Stomach (tissue), 9 donors: ENCODE measurements around the gene COX4I2. TPM values are rescaled to one million over a fixed set of nuclear protein-coding genes. Genes with fewer than 3 reads are reported as not detected.
"Not testable (repeated sequence)": the region's sequence is repeated elsewhere in the genome, so short reads cannot be mapped to it uniquely, and the experiment has no call there.

ENCODE experiments used
- DNase-seq, 2 donors: peaks; one replicate each; pipeline versions ENCODE4 v3.0.0 to v3.0.0-alpha.2; 2013 to 2019
- H3K27ac ChIP-seq, 5 donors: fragments of 200-600 bp in 4 of 5; sonication (generic) in 4 of 5; one replicate each; pipeline ENCODE4 v1.5.1; 2013 to 2019; ENCODE audit warnings: mild to moderate bottlenecking in 1 of 5, moderate library complexity in 1 of 5
- H3K27me3 ChIP-seq, 3 donors: fragments of 200-600 bp; sonication (generic); one replicate each; pipeline ENCODE4 v1.5.1; 2017 to 2019; ENCODE audit warnings: mixed run types in 1 of 3
- H3K36me3 ChIP-seq, 4 donors: fragments of 200-600 bp; sonication (generic); 1 replicate in 3 of 4; 2 replicates in 1 of 4; pipeline ENCODE4 v1.5.1; 2016 to 2019
- H3K4me1 ChIP-seq, 4 donors: fragments of 200-600 bp; sonication (generic); one replicate each; pipeline ENCODE4 v1.5.1; 2016 to 2019
- H3K4me3 ChIP-seq, 4 donors: fragments of 200-600 bp; sonication (generic) in 3 of 4; one replicate each; pipeline ENCODE4 v1.5.1; 2016 to 2019; ENCODE audit warnings: mild to moderate bottlenecking in 1 of 4
- H3K9me3 ChIP-seq, 4 donors: fragments of 200-600 bp; sonication (generic); one replicate each; pipeline ENCODE4 v1.5.1; 2016 to 2019
- CTCF ChIP-seq, 7 experiments: fragments of 450-650 bp in 4 of 7; fragments of 200-600 bp in 3 of 7; sonication (generic) in 3 of 7; IDR thresholded peaks; one replicate each; pipeline ENCODE4 v1.5.1; 2016 to 2019; ENCODE audit warnings: antibody characterized with exemption in 7 of 7, control low read depth in 2 of 7, mild to moderate bottlenecking in 1 of 7
- EP300 ChIP-seq: sonication (generic); formaldehyde crosslinking; IDR thresholded peaks from one replicate; pipeline ENCODE4 v1.6.1; 2017; ENCODE audit warnings: antibody characterized with exemption
- POLR2A ChIP-seq, 4 donors: fragments of 450-650 bp; IDR thresholded peaks; one replicate each; pipeline ENCODE4 v1.6.1; 2016; ENCODE audit warnings: antibody characterized with exemption in 4 of 4, control low read depth in 2 of 4, mild to moderate bottlenecking in 1 of 4, moderate library complexity in 1 of 4
- POLR2AphosphoS5 ChIP-seq, 3 donors: sonication (generic); formaldehyde crosslinking; IDR thresholded peaks; one replicate each; pipeline ENCODE4 v1.6.1; 2016; ENCODE audit warnings: antibody characterized with exemption in 3 of 3
- WGBS, 5 donors: extraction: QIAGEN DNeasy Blood & Tissue Kit in 3 of 5; methylation state at CpG; one replicate each; pipeline versions ENCODE4 v1.1.5 to v1.1.7; 2013 to 2018; 5-methylcytosine and 5-hydroxymethylcytosine counted together
- intact Hi-C: fragments of 100-400 bp; cut with DNase I; formaldehyde crosslinking; loops from one replicate; pipeline ENCODE4 v1.15.1; 2023; ENCODE audit warnings: low total_unique reads
- polyA plus RNA-seq, 3 donors: library from polyadenylated mRNA; stranded (reverse); fragments of 200-250 nt; gene quantifications; one replicate each; pipeline ENCODE4 v1.2.3, GENCODE V29; 2013
- total RNA-seq, 5 donors: library from RNA; depleted of rRNA; stranded (reverse); fragments of >200 nt; gene quantifications; one replicate each; pipeline versions ENCODE4 v1.1.0 to v1.2.3, GENCODE V29; 2014 to 2016
- donor health status: healthy with polysubstance abuse.
- donor health status: Bipolar disorder and iron deficiency.
- donor health status: healthy.

Gene COX4I2
- total and polyA plus RNA-seq, 8 donors: 1.8 to 6.7 (median 4.2) TPM; not detected in 3

DNA sequence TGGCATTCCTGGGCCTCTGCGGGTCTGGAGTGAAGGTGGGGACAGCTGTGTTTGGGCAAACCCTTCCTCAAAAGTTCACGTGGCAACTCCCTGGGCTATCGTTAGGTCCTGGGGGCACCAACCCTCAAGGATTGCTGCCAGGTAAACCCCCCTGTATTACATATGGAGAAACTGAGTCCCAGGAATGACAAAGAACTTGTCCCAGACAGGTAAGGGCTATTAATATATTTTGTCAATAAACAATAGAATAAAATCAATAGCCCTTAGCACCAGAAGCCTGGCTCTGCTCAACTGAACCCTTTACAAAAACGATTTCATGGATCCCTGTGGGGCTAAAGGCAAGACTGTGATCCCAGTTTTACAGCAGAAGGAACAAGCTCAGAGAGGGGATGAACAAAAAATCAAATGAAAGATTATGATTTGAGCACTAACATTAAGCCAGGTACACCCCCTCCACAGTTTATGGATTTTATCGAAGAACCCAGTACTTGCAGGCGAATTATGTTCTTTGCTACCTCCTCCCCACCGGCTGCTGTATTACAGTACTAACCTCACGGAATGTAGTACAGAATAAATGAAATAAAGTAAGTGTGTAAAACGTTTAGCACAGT, 30.0 kb upstream of the COX4I2 start:
- no peak for DNase-seq
- Histone ChIP-seq H3K4me3 (peak overlapping the region; percentile 57 to 85 (median 81)), H3K27me3 (peaks cover 0 to 18% (median 5%) of the 10 kb centered on the region in 3 donors), H3K9me3 (no peaks in the 10 kb centered on the region), H3K4me1 (peaks cover 33 to 90% (median 81%) of the 10 kb centered on the region in 4 donors), H3K36me3 (peaks cover 0 to 3% (median 0%) of the 10 kb centered on the region in 4 donors), H3K27ac (peak overlapping the region; percentile 75 to 96 (median 94))
- WGBS, 5 donors: 31 to 56% (median 34%) methylated on average over 9 of the region's 9 CpGs
- TF ChIP-seq POLR2A (IDR thresholded peaks at IDR 0.05) (no peak), POLR2AphosphoS5 (IDR thresholded peaks at IDR 0.05) (no peak)
- intact Hi-C loops: no loop called here

- H3K4me3 ChIP-seq: peak overlapping the region; percentile 24 to 84 (median 68)
- DNase-seq: peak; percentile 92 to 97
- intact Hi-C loops: no loop called here
Measured at GRCh38 chr20:31608251-31608945, 29.3 kb upstream of the COX4I2 start.

GRCh38 chr20:31612271-31612640, 25.5 kb upstream of the COX4I2 start:
- intact Hi-C loops: loop anchor here (5.0 kb wide), 1 partner anchor 45 kb away; no protein-coding TSS in a partner anchor
- not testable (repeated sequence) for DNase-seq, H3K27me3 ChIP-seq, H3K4me3 ChIP-seq, H3K36me3 ChIP-seq, H3K9me3 ChIP-seq
- Histone ChIP-seq H3K27ac (peak overlapping the region; percentile 2 to 96 (median 94)), H3K4me1 (peaks cover 22 to 52% (median 44%) of the 10 kb centered on the region in 4 donors)
- WGBS, 5 donors: 69 to 80% (median 77%) methylated on average over 12 of the region's 12 CpGs

More at GRCh38 chr20:31608251-31608945, 29.3 kb upstream of the COX4I2 start:
- H3K9me3 ChIP-seq: no peaks in the 10 kb centered on the region
- TF ChIP-seq EP300 (peak; percentile 68), CTCF (IDR thresholded peaks at IDR 0.05) (no peak), POLR2AphosphoS5 (IDR thresholded peaks at IDR 0.05) (peak; percentile 51 to 88 (median 82)), POLR2A (IDR thresholded peaks at IDR 0.05) (no peak)
- peaks cover 0 to 18% (median 5%) of the 10 kb centered on the region in 3 donors for H3K27me3 ChIP-seq
- WGBS, 5 donors: 8 to 27% (median 12%) methylated on average over 23 to 45 of the region's 45 CpGs
- peak overlapping the region; percentile 75 to 96 (median 94) for H3K27ac ChIP-seq
- peaks cover 0 to 3% (median 0%) of the 10 kb centered on the region in 4 donors for H3K36me3 ChIP-seq
- peaks cover 27 to 84% (median 81%) of the 10 kb centered on the region in 4 donors for H3K4me1 ChIP-seq

DNA sequence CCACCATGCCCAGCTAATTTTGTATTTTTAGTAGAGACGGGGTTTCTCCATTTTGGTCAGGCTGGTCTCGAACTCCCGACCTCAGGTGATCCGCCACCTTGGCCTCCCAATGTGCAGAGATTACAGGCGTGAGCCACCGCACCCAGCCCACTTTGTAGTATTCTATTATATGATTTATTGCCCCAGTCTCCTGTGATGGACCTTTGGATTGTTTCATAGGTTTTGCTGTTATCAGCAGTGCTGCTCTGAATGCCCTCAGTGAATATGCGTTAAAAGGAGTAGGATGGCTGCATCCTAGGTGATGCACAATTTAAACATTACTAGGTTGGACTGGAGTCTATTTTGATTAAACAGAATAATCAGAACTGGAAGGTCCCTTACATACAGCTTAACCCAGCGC, 22.3 kb upstream of the COX4I2 start:
- intact Hi-C loops: no loop called here
- Histone ChIP-seq H3K9me3 (no peaks in the 10 kb centered on the region), H3K4me3 (no peak overlapping the region), H3K27ac (no peak overlapping the region), H3K36me3 (no peaks in the 10 kb centered on the region), H3K27me3 (no peaks in the 10 kb centered on the region), H3K4me1 (peaks cover 4 to 25% (median 24%) of the 10 kb centered on the region in 4 donors)
- DNase-seq: no peak
- 83 to 88% (median 86%) methylated on average over 8 of the region's 8 CpGs for WGBS, 5 donors
- TF ChIP-seq CTCF (IDR thresholded peaks at IDR 0.05): no peak
- TF ChIP-seq POLR2A (IDR thresholded peaks at IDR 0.05): no peak
- TF ChIP-seq EP300: no peak
- TF ChIP-seq POLR2AphosphoS5 (IDR thresholded peaks at IDR 0.05): no peak

GRCh38 chr20:31617432-31618104, 20.1 kb upstream of the COX4I2 start:
- Histone ChIP-seq H3K27ac (no peak overlapping the region), H3K27me3 (no peaks in the 10 kb centered on the region), H3K4me1 (peaks cover 2 to 17% (median 9%) of the 10 kb centered on the region in 4 donors), H3K4me3 (no peak overlapping the region), H3K36me3 (no peaks in the 10 kb centered on the region), H3K9me3 (no peaks in the 10 kb centered on the region)
- WGBS, 5 donors: 76 to 88% (median 85%) methylated on average over 6 of the region's 6 CpGs
- intact Hi-C loops: no loop called here
- TF ChIP-seq EP300 (no peak), POLR2A (IDR thresholded peaks at IDR 0.05) (no peak), CTCF (IDR thresholded peaks at IDR 0.05) (no peak), POLR2AphosphoS5 (IDR thresholded peaks at IDR 0.05) (no peak)
- DNase-seq: no peak
